Thoracic aorta endothelial cell (primary cell): ENCODE measurements around the gene ADK. TPM values are rescaled to one million over a fixed set of nuclear protein-coding genes. Genes with fewer than 3 reads are reported as not detected.

Source experiments
- small RNA-seq: library from RNA; depleted of rRNA; stranded (forward); fragments of <200 nt; gene quantifications from one replicate; pipeline ENCODE3, GENCODE V24; 2012
- total RNA-seq: library from RNA; depleted of rRNA; stranded (reverse); fragments of >200 nt; gene quantifications from 2 replicates; pipeline ENCODE4 v1.2.3, GENCODE V29; 2012

The ADK gene
- total RNA-seq = 89.0 and 101 TPM in 2 replicates

GRCh38 chr10:74150990-74151878 is at the start of gene ADK:
Gene ADK, plus strand, starts transcription at chr10:74151221. Its CDS starts 58 bp downstream, at chr10:74151279.

DNA sequence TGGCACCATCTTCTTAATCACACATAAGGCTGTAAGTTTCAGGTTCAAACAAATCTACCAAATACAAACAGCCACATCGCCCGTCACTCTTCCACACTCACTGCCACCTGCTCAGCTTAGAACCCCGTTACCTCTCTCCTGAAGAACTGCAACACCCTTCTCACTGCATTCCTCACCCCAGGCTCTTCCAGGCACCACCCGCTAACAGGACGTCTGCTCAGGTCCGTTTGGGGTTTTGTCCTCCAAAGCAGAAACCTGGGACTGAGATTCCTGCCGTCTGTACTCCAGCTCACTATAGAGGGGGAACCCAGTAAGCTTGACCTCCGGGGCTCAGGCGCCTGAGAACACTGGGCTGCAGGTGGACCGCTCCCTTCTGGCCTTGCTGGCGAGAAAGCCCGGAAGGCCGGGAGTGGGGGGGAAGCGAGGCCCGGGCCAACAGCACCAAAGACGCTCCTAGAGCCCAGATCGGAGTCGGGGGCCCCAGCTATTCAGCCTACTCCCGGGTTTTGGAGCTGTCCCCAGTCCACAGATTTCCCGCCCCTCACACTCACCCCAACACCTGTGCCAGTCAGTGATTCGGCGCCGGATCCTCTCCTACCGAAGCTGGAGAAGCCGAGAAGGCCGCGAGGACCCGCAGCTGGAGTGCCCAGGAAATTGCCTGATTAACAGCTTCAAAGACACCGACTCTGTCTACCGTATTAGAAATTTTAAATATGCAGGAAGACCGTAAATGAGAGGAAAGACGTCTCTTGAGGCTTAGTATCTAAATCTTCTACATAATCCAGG is 624 bp upstream of the ADK start, which contains the start of gene AP3M1:
TSS of gene AP3M1 (minus strand) at position 625 of the 786 bp plus-strand sequence. CDS start 12,449 bp downstream, outside the sequence.

Small RNA genes lying within 50 kb of the gene (small RNA-seq; reads per million reads assigned to genes)
- not detected for gene RF00019
- not detected for gene TIMM9P1

Other genes starting within 250 kb of the ADK start
- 18.1 and 26.0 TPM in 2 replicates for gene PLAU, start 240.1 kb upstream of the ADK start, total RNA-seq
- 237 and 261 TPM in 2 replicates for gene VCL, start 153.1 kb upstream of the ADK start, total RNA-seq
- gene AP3M1, start 393 bp upstream of the ADK start, total RNA-seq = 80.6 and 95.1 TPM in 2 replicates